H9 (cell line): ENCODE measurements around the gene ATF5. TPM values are rescaled to one million over a fixed set of nuclear protein-coding genes. Genes with fewer than 3 reads are reported as not detected.
A peak's percentile ranks its signal among the peaks of the same experiment; 100 is the strongest.

Source experiments
- DNase-seq: peaks from one replicate; pipeline ENCODE4 v3.0.0-alpha.2; 2017
- H2AFZ ChIP-seq: one replicate; pipeline ENCODE4 v1.6.1; 2013; ENCODE audit warnings: mild to moderate bottlenecking, low read length, control low read depth, moderate library complexity
- H2AK5ac ChIP-seq: 2 replicates; pipeline ENCODE4 v1.6.1; 2013; ENCODE audit warnings: low read length, control low read depth, mixed read lengths; ENCODE audit not compliant: insufficient read length
- H2BK120ac ChIP-seq: one replicate; pipeline ENCODE4 v1.6.1; 2013; ENCODE audit warnings: low read depth, mild to moderate bottlenecking, low read length, control low read depth, inconsistent platforms; ENCODE audit not compliant: poor library complexity, severe bottlenecking
- H2BK12ac ChIP-seq: 2 replicates; pipeline ENCODE4 v1.6.1; 2013; ENCODE audit warnings: low read length, control low read depth, mixed read lengths, low read depth; ENCODE audit not compliant: insufficient read length
- H2BK15ac ChIP-seq: 2 replicates; pipeline ENCODE4 v1.6.1; 2013; ENCODE audit warnings: low read depth, low read length, control low read depth
- H2BK20ac ChIP-seq: one replicate; pipeline ENCODE4 v1.6.1; 2013; ENCODE audit warnings: low read depth, mild to moderate bottlenecking, low read length, control low read depth, inconsistent platforms; ENCODE audit not compliant: poor library complexity, severe bottlenecking
- H2BK5ac ChIP-seq: 2 replicates; pipeline ENCODE4 v1.6.1; 2013; ENCODE audit warnings: low read length, control low read depth, mixed read lengths; ENCODE audit not compliant: insufficient read length
- H3K14ac ChIP-seq: 2 replicates; pipeline ENCODE4 v1.6.1; 2013; ENCODE audit warnings: low read length, control low read depth; ENCODE audit not compliant: insufficient read depth
- H3K18ac ChIP-seq: 2 replicates; pipeline ENCODE4 v1.6.1; 2013; ENCODE audit warnings: low read depth, mild to moderate bottlenecking, mixed read lengths, low read length, control low read depth; ENCODE audit not compliant: insufficient read length
- H3K23ac ChIP-seq: 2 replicates; pipeline ENCODE4 v1.6.1; 2013; ENCODE audit warnings: low read length, control low read depth, mixed read lengths, low read depth; ENCODE audit not compliant: insufficient read length
- H3K23me2 ChIP-seq: 2 replicates; pipeline ENCODE4 v1.6.1; 2013; ENCODE audit warnings: low read depth, mild to moderate bottlenecking, mixed read lengths, low read length, control low read depth; ENCODE audit not compliant: insufficient read length, poor library complexity, severe bottlenecking
- H3K27ac ChIP-seq: 2 replicates; pipeline ENCODE4 v1.5.1; 2013; ENCODE audit warnings: low read length, control low read depth, mixed read lengths, low read depth; ENCODE audit not compliant: insufficient read length
- H3K27me3 ChIP-seq: 2 replicates; pipeline ENCODE4 v1.6.1; 2013; ENCODE audit warnings: low read length, control low read depth, inconsistent platforms; ENCODE audit not compliant: insufficient read depth
- H3K4ac ChIP-seq: 2 replicates; pipeline ENCODE4 v1.6.1; 2013; ENCODE audit warnings: low read depth, mild to moderate bottlenecking, control low read depth, inconsistent platforms, low read length, moderate library complexity
- H3K4me1 ChIP-seq: 2 replicates; pipeline ENCODE4 v1.6.1; 2013; ENCODE audit warnings: low read length, control low read depth, inconsistent platforms; ENCODE audit not compliant: insufficient read depth
- H3K4me2 ChIP-seq: 2 replicates; pipeline ENCODE4 v1.6.1; 2013; ENCODE audit warnings: low read length, control low read depth, mixed read lengths; ENCODE audit not compliant: insufficient read length, insufficient read depth
- H3K56ac ChIP-seq: 2 replicates; pipeline ENCODE4 v1.6.1; 2013; ENCODE audit warnings: low read depth, mild to moderate bottlenecking, mixed read lengths, low read length, control low read depth; ENCODE audit not compliant: insufficient read length
- H3K79me1 ChIP-seq: 2 replicates; pipeline ENCODE4 v1.6.1; 2013; ENCODE audit warnings: low read depth, mild to moderate bottlenecking, moderate library complexity, low read length, control low read depth, inconsistent platforms; ENCODE audit not compliant: insufficient read depth, poor library complexity, severe bottlenecking
- H3K79me2 ChIP-seq: 2 replicates; pipeline ENCODE4 v1.6.1; 2013; ENCODE audit warnings: low read length, control low read depth, inconsistent platforms; ENCODE audit not compliant: insufficient read depth
- H3K9ac ChIP-seq: 2 replicates; pipeline ENCODE4 v1.6.1; 2013; ENCODE audit warnings: low read length, control low read depth, mixed read lengths; ENCODE audit not compliant: insufficient read length; ENCODE audit errors: extremely low read depth
- H3K9me3 ChIP-seq: one replicate; pipeline ENCODE4 v1.6.1; 2013; ENCODE audit warnings: low read depth, low read length, inconsistent platforms; ENCODE audit not compliant: control insufficient read depth
- H3T11ph ChIP-seq: one replicate; pipeline ENCODE4 v1.6.1; 2013; ENCODE audit warnings: mild to moderate bottlenecking, low read length, control low read depth, inconsistent platforms
- H4K20me1 ChIP-seq: one replicate; pipeline ENCODE4 v1.6.1; 2013; ENCODE audit not compliant: control insufficient read depth, insufficient read length, insufficient read depth
- H4K5ac ChIP-seq: 2 replicates; pipeline ENCODE4 v1.6.1; 2013; ENCODE audit warnings: low read depth, mild to moderate bottlenecking, mixed read lengths, low read length, control low read depth; ENCODE audit not compliant: insufficient read length
- H4K8ac ChIP-seq: replicated peaks from 2 replicates; pipeline ENCODE4 v1.6.1; 2013; ENCODE audit warnings: low read length, control low read depth, mixed read lengths, low read depth; ENCODE audit not compliant: insufficient read length
- H4K91ac ChIP-seq: 2 replicates; pipeline ENCODE4 v1.6.1; 2013; ENCODE audit warnings: low read depth, mild to moderate bottlenecking, moderate library complexity, mixed read lengths, low read length, control low read depth; ENCODE audit not compliant: insufficient read length
- H3K27ac Mint-ChIP-seq, 3 experiments: 2 replicates in 2 of 3; 3 replicates in 1 of 3; pipeline ENCODE4 v1.8.0; 2020 to 2021; ENCODE audit warnings: mixed read lengths in 3 of 3, mild to moderate bottlenecking in 1 of 3, moderate library complexity in 1 of 3
- H3K27me3 Mint-ChIP-seq: 2 replicates; pipeline ENCODE4 v1.8.0; 2021; ENCODE audit warnings: low read depth, mild to moderate bottlenecking, moderate library complexity, mixed read lengths
- H3K36me3 Mint-ChIP-seq, 3 experiments: 2 replicates in 2 of 3; 3 replicates in 1 of 3; pipeline ENCODE4 v1.8.0; 2020 to 2021; ENCODE audit warnings: low read depth in 3 of 3, mixed read lengths in 3 of 3; ENCODE audit not compliant: insufficient read depth in 1 of 3
- H3K4me1 Mint-ChIP-seq, 2 experiments: 2 replicates each; pipeline ENCODE4 v1.8.0; 2020; ENCODE audit warnings: mixed read lengths in 2 of 2
- H3K4me3 Mint-ChIP-seq, 2 experiments: 2 replicates in 1 of 2; 3 replicates in 1 of 2; pipeline ENCODE4 v1.8.0; 2020 to 2021; ENCODE audit warnings: mild to moderate bottlenecking in 2 of 2, mixed read lengths in 2 of 2, moderate library complexity in 1 of 2
- H3K9me3 Mint-ChIP-seq, 2 experiments: 2 replicates in 1 of 2; 3 replicates in 1 of 2; pipeline ENCODE4 v1.8.0; 2020; ENCODE audit warnings: mild to moderate bottlenecking in 2 of 2, mixed read lengths in 2 of 2, moderate library complexity in 1 of 2
- CTCF ChIP-seq: fragments of 200-600 bp; sonication (generic); conservative IDR thresholded peaks from 3 replicates; pipeline ENCODE4 v1.8.0; 2021; ENCODE audit warnings: antibody characterized with exemption, mild to moderate bottlenecking
- WGBS: extraction: QIAGEN DNeasy Blood & Tissue Kit; methylation state at CpG from one replicate; pipeline ENCODE4 v1.1.7; 2013; ENCODE audit warnings: missing lambda C conversion rate, low lambda C conversion rate, mixed read lengths; ENCODE audit not compliant: insufficient read length; ENCODE audit errors: extremely low coverage; 5-methylcytosine and 5-hydroxymethylcytosine counted together
- total RNA-seq: library from RNA; stranded (reverse); gene quantifications from 2 replicates; pipeline ENCODE4 v1.2.1, GENCODE V29; 2021

The ATF5 gene
- total RNA-seq, 1 experiment from 2014 or later, result 18.5 TPM

- Histone ChIP-seq H3K4me1 (no peaks in the 10 kb centered on the region), H3K14ac (no peak overlapping the region; the same call in 1 of the 2 replicates), H3K4me2 (no peak overlapping the region), H2BK5ac (no peak overlapping the region), H2AFZ (no peak overlapping the region), H3K4ac (no peak overlapping the region), H3K9me3 (no peaks in the 10 kb centered on the region), H4K5ac (no peak overlapping the region), H3K27ac (no peak overlapping the region), H2BK120ac (no peak overlapping the region), H3K23ac (no peak overlapping the region), H3K56ac (no peak overlapping the region), H2AK5ac (no peak overlapping the region), H2BK15ac (no peak overlapping the region), H4K91ac (no peak overlapping the region), H3K18ac (no peak overlapping the region), H3K79me2 (no peaks in the 10 kb centered on the region), H3K79me1 (no peaks in the 10 kb centered on the region), H4K20me1 (no peaks in the 10 kb centered on the region), H4K8ac (no peak overlapping the region), H2BK20ac (no peak overlapping the region), H3K27me3 (no peaks in the 10 kb centered on the region), H3T11ph (no peak overlapping the region), H2BK12ac (no peak overlapping the region), H3K23me2 (no peaks in the 10 kb centered on the region), H3K9ac (no peak overlapping the region)
- no peak overlapping the region for H3K4me3 Mint-ChIP-seq
- DNase-seq, result no peak
- peaks cover 6% of the 10 kb centered on the region for H3K27me3 Mint-ChIP-seq
- H3K9me3 Mint-ChIP-seq, result no peaks in the 10 kb centered on the region
- no peak for TF ChIP-seq CTCF
- H3K36me3 Mint-ChIP-seq, result peaks cover 0 to 6% (median 3%) of the 10 kb centered on the region in 3 experiments; a peak in 2 of 7 replicates
- H3K4me1 Mint-ChIP-seq, result peaks cover 0 to 4% of the 10 kb centered on the region in 2 experiments; a peak in 2 of 4 replicates
- H3K27ac Mint-ChIP-seq, result peak overlapping the region; percentile 23 to 61 (median 53); a peak in 2 of 7 replicates
- WGBS, result no CpG with 5 or more reads among the region's 13 CpGs
Measured at GRCh38 chr19:49977076-49977475, 48.1 kb downstream of the ATF5 start.
